ENCODE results near the gene FAS. TPM values are rescaled to one million over a fixed set of nuclear protein-coding genes. Genes with fewer than 3 reads are reported as not detected.

Gene FAS
- total and polyA plus RNA-seq, 4 donors = 2.2 to 13.2 (median 5.9) TPM

- H3K27ac ChIP-seq (ENCODE audit: low read depth in 1 of 2, low read length in 2 of 2) = no peak overlapping the region
- no peak overlapping the region for H3K9ac ChIP-seq (ENCODE audit: low read depth in 1 of 2, low read length in 2 of 2)
- DNase-seq (ENCODE audit: low spot score) = no peak
- no peak for TF ChIP-seq RXRA (IDR thresholded peaks at IDR 0.05)
- no peak for TF ChIP-seq RAD21 (IDR thresholded peaks at IDR 0.05)
- no peak for TF ChIP-seq TAF1 (conservative IDR thresholded peaks at IDR 0.05)
- TF ChIP-seq HNF4G (IDR thresholded peaks at IDR 0.05) = no peak
- TF ChIP-seq JUND (IDR thresholded peaks at IDR 0.05) = no peak
- no peak for TF ChIP-seq FOXA2 (IDR thresholded peaks at IDR 0.05)
- TF ChIP-seq, protein P1, sequence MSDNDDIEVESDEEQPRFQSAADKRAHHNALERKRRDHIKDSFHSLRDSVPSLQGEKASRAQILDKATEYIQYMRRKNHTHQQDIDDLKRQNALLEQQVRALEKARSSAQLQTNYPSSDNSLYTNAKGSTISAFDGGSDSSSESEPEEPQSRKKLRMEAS (IDR thresholded peaks at IDR 0.05) = no peak
- no peak for TF ChIP-seq REST (IDR thresholded peaks at IDR 0.05)
- no peak for TF ChIP-seq CTCF (IDR thresholded peaks at IDR 0.05; ENCODE audit: low read depth, low read length, missing input control)
- TF ChIP-seq FOXA1 (IDR thresholded peaks at IDR 0.05) = no peak
- no peak for TF ChIP-seq HNF4A (conservative IDR thresholded peaks at IDR 0.05)
- TF ChIP-seq EGR1 (IDR thresholded peaks at IDR 0.05; ENCODE audit: low read depth in 2 of 2) = no peak
- TF ChIP-seq SP1 (IDR thresholded peaks at IDR 0.05) = no peak
- TF ChIP-seq NR2F2 (IDR thresholded peaks at IDR 0.05) = no peak
- TF ChIP-seq GABPA (IDR thresholded peaks at IDR 0.05 in 1 of 2, conservative IDR thresholded peaks at IDR 0.05 in 1 of 2) = no peak
- TF ChIP-seq YY1 (IDR thresholded peaks at IDR 0.05) = no peak
- TF ChIP-seq ATF3 (IDR thresholded peaks at IDR 0.05) = no peak
- TF ChIP-seq ZBTB33 (IDR thresholded peaks at IDR 0.05) = no peak
- no peaks in the 10 kb centered on the region for H3K27me3 ChIP-seq (ENCODE audit: control insufficient read depth in 4 of 4, insufficient read depth in 4 of 4, low read length in 3 of 4)
- peaks cover 3 to 11% (median 4%) of the 10 kb centered on the region in 4 donors for H3K4me1 ChIP-seq (ENCODE audit: control insufficient read depth in 4 of 4, insufficient read depth in 4 of 4, low read length in 3 of 4)
- no peak overlapping the region for H3K4me3 ChIP-seq (ENCODE audit: low read depth in 1 of 3, low read length in 3 of 3)
- no peaks in the 10 kb centered on the region for H3K9me3 ChIP-seq (ENCODE audit: control insufficient read depth in 4 of 4, low read length in 3 of 4)
- WGBS = 92% methylated on average over 2 of the region's 2 CpGs
- H3K36me3 ChIP-seq (ENCODE audit: control insufficient read depth in 4 of 4, insufficient read depth in 3 of 4, low read depth in 1 of 4, low read length in 3 of 4) = peaks cover 0 to 2% (median under 1%) of the 10 kb centered on the region in 4 donors
Observed at GRCh38 chr10:89029181-89029580, 38.6 kb downstream of the FAS start.

Data from liver (tissue), 9 donors.